NOMO-1 treated with DMSO at 0.1 percent for 48 hours (cell line): ENCODE results near the gene GDNF.
"Not testable (repeated sequence)": the region's sequence is repeated elsewhere in the genome, so short reads cannot be mapped to it uniquely, and the experiment has no call there.

Experiments
- DNase-seq: peaks from one replicate; lab custom pipeline; 2025; ENCODE audit not compliant: unreplicated experiment; lab: John Stamatoyannopoulos, UW

GDNF gene

GRCh38 chr5:37787742-37788141 lies 52.1 kb downstream of the GDNF start:
- DNase-seq: no peak

- DNase-seq: no peak
These were observed 52.9 kb downstream of the GDNF start for GRCh38 chr5:37786862-37787519.

- DNase-seq: no peak
These were observed 53.4 kb downstream of the GDNF start for GRCh38 chr5:37786416-37786815.

- DNase-seq: not testable (repeated sequence)
These were observed 58.4 kb downstream of the GDNF start for GRCh38 chr5:37781409-37781808.

- DNase-seq: peak; percentile 85
These were observed 62.3 kb downstream of the GDNF start for GRCh38 chr5:37777432-37778130.

GRCh38 chr5:37776826-37777225 lies 63.0 kb downstream of the GDNF start:
- no peak for DNase-seq

GRCh38 chr5:37774912-37775483 lies 64.8 kb downstream of the GDNF start:
- DNase-seq: peak; percentile 29

GRCh38 chr5:37773809-37774208 lies 66.0 kb downstream of the GDNF start:
- DNase-seq: no peak

GRCh38 chr5:37772255-37772654 lies 67.6 kb downstream of the GDNF start:
- no peak for DNase-seq

- no peak for DNase-seq
These were observed 68.1 kb downstream of the GDNF start for GRCh38 chr5:37771731-37772130.

- DNase-seq: peak; percentile 67
These were observed 68.6 kb downstream of the GDNF start for GRCh38 chr5:37771203-37771611.

- no peak for DNase-seq
These were observed 69.1 kb downstream of the GDNF start for GRCh38 chr5:37770786-37771185.

GRCh38 chr5:37769840-37770239 lies 70.0 kb downstream of the GDNF start:
- no peak for DNase-seq

- no peak for DNase-seq
These were observed 70.7 kb downstream of the GDNF start for GRCh38 chr5:37769108-37769507.

- DNase-seq: no peak
These were observed 71.5 kb downstream of the GDNF start for GRCh38 chr5:37768371-37768770.

GRCh38 chr5:37767961-37768360 lies 71.9 kb downstream of the GDNF start:
- no peak for DNase-seq

- DNase-seq: no peak
These were observed 72.6 kb downstream of the GDNF start for GRCh38 chr5:37767251-37767650.
